RWPE2 (cell line): ENCODE measurements around the gene OR10H2.

Source experiments
- ATAC-seq: fragments of 200-7000 bp; cut with Tn5 transposase; 3 replicates; pipeline ENCODE4 v1.9.1; 2021; ENCODE audit warnings: low read depth
- DNase-seq: peaks from one replicate; pipeline ENCODE4 v3.0.0-alpha.2; 2020; ENCODE audit warnings: low spot score
- H3K27ac ChIP-seq: fragments of 450-650 bp; 2 replicates; pipeline ENCODE4 v1.5.1; 2017; ENCODE audit warnings: mild to moderate bottlenecking; ENCODE audit not compliant: poor library complexity, severe bottlenecking
- H3K27me3 ChIP-seq: fragments of 250-450 bp; sonication (Bioruptor Pico); 2 replicates; pipeline ENCODE4 v1.5.1; 2021; ENCODE audit warnings: mild to moderate bottlenecking, moderate library complexity; ENCODE audit not compliant: insufficient read depth, poor library complexity, severe bottlenecking
- H3K36me3 ChIP-seq: fragments of 250-450 bp; sonication (Bioruptor Pico); 2 replicates; pipeline ENCODE4 v1.5.1; 2020; ENCODE audit warnings: low read depth, mild to moderate bottlenecking, moderate library complexity
- H3K4me1 ChIP-seq: fragments of 250-450 bp; sonication (Bioruptor Pico); 2 replicates; pipeline ENCODE4 v1.5.1; 2021; ENCODE audit warnings: mild to moderate bottlenecking, moderate library complexity; ENCODE audit not compliant: insufficient read depth, poor library complexity, severe bottlenecking
- H3K4me3 ChIP-seq: fragments of 250-450 bp; sonication (Bioruptor Pico); 2 replicates; pipeline ENCODE4 v1.5.1; 2021; ENCODE audit warnings: mild to moderate bottlenecking, moderate library complexity; ENCODE audit not compliant: severe bottlenecking
- H3K9me3 ChIP-seq: fragments of 250-450 bp; sonication (Bioruptor Pico); 2 replicates; pipeline ENCODE4 v1.5.1; 2021; ENCODE audit warnings: mild to moderate bottlenecking, moderate library complexity; ENCODE audit not compliant: severe bottlenecking
- TF ChIP-seq, protein P1 (sequence below): fragments of 450-650 bp; IDR thresholded peaks from one replicate; pipeline ENCODE4 v1.5.1; 2017; ENCODE audit warnings: mild to moderate bottlenecking, moderate library complexity; ENCODE audit not compliant: poor library complexity, severe bottlenecking

OR10H2 gene

DNA sequence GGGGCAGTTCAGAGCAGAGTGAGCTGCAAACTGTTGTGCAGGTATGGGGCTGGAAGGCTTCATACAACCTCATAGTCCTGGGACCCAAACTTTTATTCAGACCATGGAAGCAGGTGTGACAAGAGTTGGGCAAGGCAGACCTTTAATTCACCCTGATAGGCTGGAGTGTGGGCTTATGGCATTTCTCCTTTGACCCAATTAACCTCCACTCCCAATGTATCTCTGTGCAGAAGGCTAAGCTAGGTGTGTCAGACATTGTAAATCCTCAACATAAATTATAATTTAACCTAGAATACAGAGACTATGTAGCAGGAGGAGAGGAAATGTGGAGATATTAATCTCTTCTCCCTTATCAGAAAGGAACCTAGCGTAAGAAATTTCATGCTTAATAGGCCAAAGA, 12.2 kb upstream of the OR10H2 start:
- H3K27me3 ChIP-seq, result no peaks in the 10 kb centered on the region
- no peak for DNase-seq
- TF ChIP-seq, protein P1, sequence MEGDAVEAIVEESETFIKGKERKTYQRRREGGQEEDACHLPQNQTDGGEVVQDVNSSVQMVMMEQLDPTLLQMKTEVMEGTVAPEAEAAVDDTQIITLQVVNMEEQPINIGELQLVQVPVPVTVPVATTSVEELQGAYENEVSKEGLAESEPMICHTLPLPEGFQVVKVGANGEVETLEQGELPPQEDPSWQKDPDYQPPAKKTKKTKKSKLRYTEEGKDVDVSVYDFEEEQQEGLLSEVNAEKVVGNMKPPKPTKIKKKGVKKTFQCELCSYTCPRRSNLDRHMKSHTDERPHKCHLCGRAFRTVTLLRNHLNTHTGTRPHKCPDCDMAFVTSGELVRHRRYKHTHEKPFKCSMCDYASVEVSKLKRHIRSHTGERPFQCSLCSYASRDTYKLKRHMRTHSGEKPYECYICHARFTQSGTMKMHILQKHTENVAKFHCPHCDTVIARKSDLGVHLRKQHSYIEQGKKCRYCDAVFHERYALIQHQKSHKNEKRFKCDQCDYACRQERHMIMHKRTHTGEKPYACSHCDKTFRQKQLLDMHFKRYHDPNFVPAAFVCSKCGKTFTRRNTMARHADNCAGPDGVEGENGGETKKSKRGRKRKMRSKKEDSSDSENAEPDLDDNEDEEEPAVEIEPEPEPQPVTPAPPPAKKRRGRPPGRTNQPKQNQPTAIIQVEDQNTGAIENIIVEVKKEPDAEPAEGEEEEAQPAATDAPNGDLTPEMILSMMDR, result no peak
- no peak overlapping the region for H3K27ac ChIP-seq
- no peak for ATAC-seq
- H3K9me3 ChIP-seq, result no peaks in the 10 kb centered on the region
- H3K36me3 ChIP-seq, result no peaks in the 10 kb centered on the region
- no peak overlapping the region for H3K4me3 ChIP-seq
- H3K4me1 ChIP-seq, result no peaks in the 10 kb centered on the region

DNA sequence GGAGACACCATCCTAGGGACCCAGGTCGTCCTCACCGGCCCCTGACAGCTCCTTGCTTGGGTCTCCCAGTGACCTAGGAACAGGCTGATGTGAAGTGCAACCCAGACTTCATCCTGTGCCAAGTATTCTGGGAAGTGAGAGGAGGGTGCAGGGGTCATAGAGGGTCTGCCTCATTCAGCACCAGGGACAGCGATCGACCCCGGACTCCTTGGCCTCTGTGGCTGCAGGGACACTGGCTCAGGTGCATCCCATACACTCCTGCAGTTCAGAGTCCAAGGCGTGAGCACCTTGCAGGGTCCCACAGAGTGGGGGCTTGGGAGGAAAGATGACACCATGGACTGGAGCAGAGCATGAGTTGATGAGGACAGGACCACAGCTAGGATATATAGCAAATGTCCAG, 10.0 kb upstream of the OR10H2 start:
- no peaks in the 10 kb centered on the region for H3K4me1 ChIP-seq
- DNase-seq, result no peak
- no peak overlapping the region for H3K4me3 ChIP-seq
- peaks cover 4% of the 10 kb centered on the region for H3K27me3 ChIP-seq
- no peak for ATAC-seq
- TF ChIP-seq, protein P1, result no peak
- H3K36me3 ChIP-seq, result no peaks in the 10 kb centered on the region
- H3K27ac ChIP-seq, result no peak overlapping the region
- no peaks in the 10 kb centered on the region for H3K9me3 ChIP-seq

DNA sequence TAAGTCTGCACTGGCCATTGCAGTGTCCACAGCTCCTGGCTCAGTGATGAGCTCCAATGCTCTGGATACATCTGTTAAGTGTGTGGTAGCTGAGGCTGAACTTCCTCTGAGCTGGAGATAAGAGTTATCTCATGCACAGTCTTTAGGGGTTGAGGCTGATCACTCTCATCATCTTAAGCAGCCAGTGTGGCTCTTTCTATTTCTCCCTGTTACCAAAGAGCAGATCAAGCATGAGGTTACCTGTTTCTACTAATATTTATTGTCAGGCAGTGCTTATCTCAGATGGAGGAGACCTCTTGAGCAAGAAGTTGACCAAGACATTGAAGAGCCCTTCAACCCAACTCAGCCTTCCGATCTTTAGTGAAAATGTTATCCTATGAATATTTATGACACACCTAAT, 6.6 kb upstream of the OR10H2 start:
- Histone ChIP-seq H3K9me3 (no peaks in the 10 kb centered on the region), H3K27ac (no peak overlapping the region), H3K4me3 (no peak overlapping the region), H3K36me3 (no peaks in the 10 kb centered on the region), H3K4me1 (no peaks in the 10 kb centered on the region), H3K27me3 (peaks cover 15% of the 10 kb centered on the region)
- ATAC-seq (no peak), DNase-seq (no peak)
- TF ChIP-seq, protein P1, result no peak

DNA sequence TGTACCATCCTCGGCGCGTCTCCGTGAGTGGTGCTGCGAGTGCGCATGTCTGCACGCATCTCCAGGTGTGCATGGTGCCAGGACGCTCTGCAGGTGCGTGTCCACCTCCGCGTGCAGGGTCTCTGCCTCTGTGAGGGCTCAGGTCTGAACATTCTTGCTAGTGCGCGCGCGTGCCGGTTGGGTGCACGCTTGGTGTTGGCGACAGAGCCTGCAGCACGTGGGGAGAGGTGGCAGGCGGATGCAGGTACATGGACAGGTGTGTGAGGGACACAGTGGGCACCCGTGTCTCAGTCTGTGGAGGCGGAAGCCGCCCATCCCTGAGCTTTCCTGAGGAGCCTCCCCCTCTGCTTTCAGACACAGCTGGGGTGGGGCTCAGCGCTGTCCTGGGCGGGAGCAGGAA, 4.9 kb upstream of the OR10H2 start:
- DNase-seq (no peak), ATAC-seq (no peak)
- H3K36me3 ChIP-seq, result no peaks in the 10 kb centered on the region
- no peaks in the 10 kb centered on the region for H3K4me1 ChIP-seq
- peaks cover 15% of the 10 kb centered on the region for H3K27me3 ChIP-seq
- H3K27ac ChIP-seq, result no peak overlapping the region
- no peak overlapping the region for H3K4me3 ChIP-seq
- TF ChIP-seq, protein P1, result no peak
- H3K9me3 ChIP-seq, result no peaks in the 10 kb centered on the region

DNA sequence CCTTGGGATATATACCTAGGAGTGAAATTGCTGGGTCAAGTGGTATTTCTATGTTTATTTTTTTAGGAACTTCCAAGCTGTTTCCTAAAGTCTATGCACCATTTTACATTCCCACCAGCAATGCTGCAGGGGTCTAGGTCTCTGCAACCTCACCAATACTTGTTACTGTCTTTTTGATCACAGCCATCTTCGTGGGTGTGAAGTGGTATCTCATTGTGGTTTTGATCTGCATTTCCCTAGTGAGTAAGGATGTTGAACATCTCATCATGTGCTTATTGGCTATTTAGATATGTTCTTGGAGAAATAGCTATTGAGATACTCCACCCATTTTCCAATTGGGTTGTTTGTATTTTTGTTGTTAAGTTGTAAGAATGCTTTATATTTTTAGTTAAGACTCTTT, 2.7 kb downstream of the OR10H2 start:
- ATAC-seq (no peak), DNase-seq (no peak)
- Histone ChIP-seq H3K36me3 (no peaks in the 10 kb centered on the region), H3K27ac (no peak overlapping the region), H3K4me3 (no peak overlapping the region), H3K4me1 (no peaks in the 10 kb centered on the region), H3K27me3 (peaks cover 6% of the 10 kb centered on the region), H3K9me3 (no peaks in the 10 kb centered on the region)
- TF ChIP-seq, protein P1, result no peak
